ENCODE measurements around the gene MRPL50. TPM values are rescaled to one million over a fixed set of nuclear protein-coding genes. Genes with fewer than 3 reads are reported as not detected.

Gene MRPL50
- polyA plus RNA-seq, 2 of the 4 experiments (the other 2 are of a cell fraction), result 24.7 to 42.5 TPM

DNA sequence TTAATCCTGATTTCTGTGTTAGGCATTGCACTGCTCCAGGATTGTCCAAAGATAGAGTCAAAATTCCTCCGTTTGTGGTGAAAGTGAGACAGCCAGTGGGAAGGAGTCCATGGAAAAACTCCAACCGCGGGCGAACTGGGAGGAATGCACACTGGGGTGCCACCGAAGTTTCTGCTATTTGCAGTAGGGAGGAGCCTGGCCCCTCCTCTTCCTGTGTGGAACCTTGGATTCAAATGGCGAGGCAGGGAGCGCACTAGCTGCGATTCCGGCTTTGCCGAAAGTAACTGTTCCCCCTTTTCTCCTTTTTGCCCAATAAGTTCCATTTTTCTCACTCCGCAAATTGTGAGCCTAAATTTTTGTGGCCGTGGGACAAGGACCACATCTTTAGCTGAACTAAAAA is 22.9 kb downstream of the MRPL50 start:
- TF ChIP-seq ZNF302 (CRISPR knock-in tag; IDR thresholded peaks at IDR 0.05) (no peak), NR3C1 (IDR thresholded peaks at IDR 0.05) (no peak)
- TF ChIP-seq, protein P1, sequence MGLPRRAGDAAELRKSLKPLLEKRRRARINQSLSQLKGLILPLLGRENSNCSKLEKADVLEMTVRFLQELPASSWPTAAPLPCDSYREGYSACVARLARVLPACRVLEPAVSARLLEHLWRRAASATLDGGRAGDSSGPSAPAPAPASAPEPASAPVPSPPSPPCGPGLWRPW (IDR thresholded peaks at IDR 0.05), result no peak
- no peak for DNase-seq (ENCODE audit: low read depth in 1 of 2, low spot score in 1 of 2)
- FAIRE-seq, result no peak
- H3K27ac ChIP-seq, result peak overlapping the region; percentile 69 to 90
- peaks cover 14% of the 10 kb centered on the region; the same call in 2 of the 3 replicates for H3K9me3 ChIP-seq
- no peak for ATAC-seq
- H3K4me1 ChIP-seq, result peaks cover 51% of the 10 kb centered on the region
- ChIA-PET CTCF (interaction anchor here (2.3 kb wide), 2 partner anchors 13 to 64 kb away, joined by 9 to 22 read pairs; no protein-coding TSS in a partner anchor), POLR2A (interaction anchor here (1.6 kb wide), 1 partner anchor 23 kb away, joined by 8 read pairs; the partner anchor contains the start of genes MRPL50 and ZNF189)
- H3K4me2 ChIP-seq, result peak overlapping the region; percentile 46; the same call in 2 of the 3 replicates
- H3K4me3 ChIP-seq, result no peak overlapping the region
- 95% methylated on average over 12 of the region's 12 CpGs for WGBS (ENCODE audit: missing lambda C conversion rate)

- no peak for ATAC-seq
- Histone ChIP-seq H3K4me3 (no peak overlapping the region), H3K9me3 (0 out of 3 replicates have a peak, but pooled peaks cover 3% of the 10 kb centered on the region), H3K4me1 (peaks cover 78% of the 10 kb centered on the region), H3K27ac (peak overlapping the region; percentile 60 to 69), H3K4me2 (peak overlapping the region; percentile 33; the same call in 2 of the 3 replicates)
- CTCF ChIA-PET, result interaction anchor here (0.6 to 3.1 kb wide), 7 partner anchors 9 to 254 kb away, joined by 3 to 15 read pairs (median 5); no protein-coding TSS in a partner anchor
- TF ChIP-seq MAX (IDR thresholded peaks at IDR 0.05) (no peak), FOXS1 (CRISPR knock-in tag; IDR thresholded peaks at IDR 0.05) (no peak), RAD21 (conservative IDR thresholded peaks at IDR 0.05 in 1 of 2, IDR thresholded peaks at IDR 0.05 in 1 of 2) (no peak), ZFP36 (IDR thresholded peaks at IDR 0.05; ENCODE audit: borderline replicate concordance, partially characterized antibody) (no peak), CHD4 (IDR thresholded peaks at IDR 0.05; ENCODE audit: borderline replicate concordance) (no peak), JUN (IDR thresholded peaks at IDR 0.05) (no peak), MAZ (IDR thresholded peaks at IDR 0.05; ENCODE audit: borderline replicate concordance, low read depth, low read length) (no peak), CBX8 (IDR thresholded peaks at IDR 0.05) (no peak), RCOR1 (IDR thresholded peaks at IDR 0.05; ENCODE audit: low read depth, low read length) (no peak), EHMT2 (IDR thresholded peaks at IDR 0.05; ENCODE audit: low read depth) (no peak), ELK1 (IDR thresholded peaks at IDR 0.05; ENCODE audit: low read depth, low read length) (no peak), RNF2 (IDR thresholded peaks at IDR 0.05; ENCODE audit: borderline replicate concordance, low read depth) (no peak), JUNB (IDR thresholded peaks at IDR 0.05) (no peak)
- TF ChIP-seq, protein P2, sequence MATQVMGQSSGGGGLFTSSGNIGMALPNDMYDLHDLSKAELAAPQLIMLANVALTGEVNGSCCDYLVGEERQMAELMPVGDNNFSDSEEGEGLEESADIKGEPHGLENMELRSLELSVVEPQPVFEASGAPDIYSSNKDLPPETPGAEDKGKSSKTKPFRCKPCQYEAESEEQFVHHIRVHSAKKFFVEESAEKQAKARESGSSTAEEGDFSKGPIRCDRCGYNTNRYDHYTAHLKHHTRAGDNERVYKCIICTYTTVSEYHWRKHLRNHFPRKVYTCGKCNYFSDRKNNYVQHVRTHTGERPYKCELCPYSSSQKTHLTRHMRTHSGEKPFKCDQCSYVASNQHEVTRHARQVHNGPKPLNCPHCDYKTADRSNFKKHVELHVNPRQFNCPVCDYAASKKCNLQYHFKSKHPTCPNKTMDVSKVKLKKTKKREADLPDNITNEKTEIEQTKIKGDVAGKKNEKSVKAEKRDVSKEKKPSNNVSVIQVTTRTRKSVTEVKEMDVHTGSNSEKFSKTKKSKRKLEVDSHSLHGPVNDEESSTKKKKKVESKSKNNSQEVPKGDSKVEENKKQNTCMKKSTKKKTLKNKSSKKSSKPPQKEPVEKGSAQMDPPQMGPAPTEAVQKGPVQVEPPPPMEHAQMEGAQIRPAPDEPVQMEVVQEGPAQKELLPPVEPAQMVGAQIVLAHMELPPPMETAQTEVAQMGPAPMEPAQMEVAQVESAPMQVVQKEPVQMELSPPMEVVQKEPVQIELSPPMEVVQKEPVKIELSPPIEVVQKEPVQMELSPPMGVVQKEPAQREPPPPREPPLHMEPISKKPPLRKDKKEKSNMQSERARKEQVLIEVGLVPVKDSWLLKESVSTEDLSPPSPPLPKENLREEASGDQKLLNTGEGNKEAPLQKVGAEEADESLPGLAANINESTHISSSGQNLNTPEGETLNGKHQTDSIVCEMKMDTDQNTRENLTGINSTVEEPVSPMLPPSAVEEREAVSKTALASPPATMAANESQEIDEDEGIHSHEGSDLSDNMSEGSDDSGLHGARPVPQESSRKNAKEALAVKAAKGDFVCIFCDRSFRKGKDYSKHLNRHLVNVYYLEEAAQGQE (IDR thresholded peaks at IDR 0.05), result no peak
- 75% methylated on average over 2 of the region's 2 CpGs for WGBS (ENCODE audit: missing lambda C conversion rate)
- POLR2A ChIA-PET, result interaction anchor here (0.7 to 1.5 kb wide), 5 partner anchors 9 to 161 kb away, joined by 3 to 7 read pairs (median 5); partner anchors contain the start of genes MRPL50 and ZNF189
- no peak for DNase-seq (ENCODE audit: low read depth in 1 of 2, low spot score in 1 of 2)
- FAIRE-seq, result no peak
Measured at GRCh38 chr9:101372327-101373118, 25.9 kb downstream of the MRPL50 start.

All from A549 (cell line).